GM18868 (cell line): ENCODE data around the gene NRIP1.

Experiments
- ATAC-seq: cut with Tn5 transposase; IDR thresholded peaks from one replicate; pipeline ENCODE4 v1.9.1; 2021; ENCODE audit warnings: mild to moderate bottlenecking, moderate library complexity; ENCODE audit not compliant: unreplicated experiment

The NRIP1 gene

GRCh38 chr21:14985306-14985705 is 79.5 kb downstream of the NRIP1 start:
- ATAC-seq, result no peak

DNA sequence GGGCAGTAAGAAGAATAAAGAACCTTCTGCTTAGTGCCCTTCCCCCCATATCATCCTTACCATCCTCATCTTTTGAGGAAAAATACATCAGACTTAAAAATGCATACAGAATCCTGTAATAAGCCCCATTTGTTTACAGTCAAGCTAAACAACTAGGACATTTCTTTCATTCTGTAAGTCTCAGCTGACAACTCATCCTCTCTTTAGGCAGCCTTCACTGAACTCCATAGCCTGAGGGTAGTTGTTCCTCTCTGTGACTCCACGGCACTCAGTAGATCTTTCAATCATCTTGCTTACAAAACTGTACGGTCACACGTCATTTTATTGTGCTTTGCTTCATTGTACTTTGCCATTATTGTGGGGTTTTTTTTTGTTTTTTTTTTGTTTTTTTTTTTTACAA is 82.5 kb downstream of the NRIP1 start:
- ATAC-seq, result no peak

DNA sequence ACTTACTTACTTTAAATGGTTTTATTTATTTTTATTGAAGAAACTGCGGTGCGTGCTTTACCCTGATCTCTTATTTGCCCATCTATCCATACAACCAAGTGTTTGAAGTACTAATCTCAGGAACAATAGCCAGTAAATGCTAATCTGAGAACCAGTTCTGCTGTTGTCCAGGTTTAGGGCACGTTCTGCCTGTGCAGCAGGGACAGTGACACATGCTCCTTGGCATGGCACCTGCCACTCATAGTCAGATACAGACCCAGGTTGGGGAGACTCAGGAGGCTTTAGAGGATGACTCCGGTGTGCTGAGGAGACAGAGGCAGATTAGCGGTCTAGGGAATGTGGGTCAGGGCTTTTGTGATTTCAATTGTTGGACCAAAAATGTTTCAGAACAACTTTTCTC is 83.6 kb downstream of the NRIP1 start:
- no peak for ATAC-seq

DNA sequence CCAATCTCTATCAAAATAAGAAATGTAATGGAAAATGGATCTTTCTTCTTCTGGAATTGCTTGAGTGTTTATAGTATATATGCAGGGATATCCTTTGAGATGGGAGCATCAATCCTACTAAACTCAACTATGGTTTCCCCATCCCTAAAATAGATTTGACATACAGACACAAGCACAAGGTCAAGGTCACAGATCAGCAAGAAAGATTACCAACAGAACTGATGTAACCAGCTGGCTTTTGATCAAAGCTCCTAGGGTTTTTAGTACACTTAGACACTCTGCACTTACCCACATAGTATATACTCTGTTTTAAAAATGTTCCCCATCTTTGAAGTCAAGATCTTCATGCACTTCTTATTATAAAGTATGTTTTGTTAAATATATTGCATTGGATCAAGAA is 85.5 kb downstream of the NRIP1 start:
- ATAC-seq, result no peak

DNA sequence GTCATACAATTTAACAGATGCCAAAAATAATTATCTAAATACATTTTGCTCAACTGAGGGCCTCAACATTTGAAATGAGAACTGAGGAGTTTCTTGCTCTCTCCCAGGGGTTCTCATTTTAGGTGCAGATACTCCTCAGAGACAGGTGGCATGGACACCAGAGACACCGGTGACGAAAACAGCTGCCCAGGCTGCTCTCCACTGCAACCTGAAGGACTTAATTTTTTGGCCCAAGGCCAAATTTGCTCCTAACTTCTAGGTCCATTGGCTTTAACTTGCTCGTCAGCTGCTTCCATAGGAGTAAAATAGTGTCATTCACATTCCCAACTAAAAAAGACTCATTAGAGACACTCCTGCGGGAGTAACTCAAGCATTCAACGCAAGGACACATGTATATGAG is 87.0 kb downstream of the NRIP1 start:
- ATAC-seq, result no peak

DNA sequence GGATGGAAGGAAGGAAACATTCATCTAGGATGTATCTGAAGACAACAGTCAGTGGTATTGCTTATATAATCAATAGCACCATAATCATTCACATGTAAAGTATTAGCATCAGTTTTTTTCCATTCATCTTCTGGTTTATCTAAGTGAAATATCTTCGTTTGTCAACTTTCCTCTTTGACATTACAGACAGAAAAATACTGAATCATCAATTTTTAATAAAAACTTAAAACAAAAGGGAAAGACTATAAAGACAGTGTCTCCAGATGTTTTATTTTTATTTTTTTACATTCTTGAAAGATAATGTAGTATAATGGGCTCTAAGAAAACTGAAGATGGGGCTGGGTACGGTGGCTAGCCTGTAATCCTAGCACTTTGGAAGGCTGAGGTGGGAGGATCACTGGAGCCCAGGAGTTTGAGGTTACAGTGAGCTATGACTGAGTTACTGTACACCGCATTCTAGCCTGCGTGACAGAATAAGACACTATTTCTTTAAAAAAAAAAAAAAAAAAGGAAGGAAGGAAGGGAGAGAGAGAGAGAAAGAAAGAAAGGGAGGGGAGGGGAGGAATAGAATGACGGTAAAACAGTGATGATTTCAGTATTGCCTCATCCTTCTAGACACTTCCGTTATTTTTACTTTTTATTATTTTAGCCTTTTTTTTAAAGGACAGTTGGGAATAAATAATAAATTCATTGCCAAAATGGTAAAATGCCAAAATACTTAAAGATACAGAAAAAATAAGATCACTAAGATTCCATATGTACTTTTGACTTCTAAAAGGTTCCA is 89.5 kb downstream of the NRIP1 start:
- no peak for ATAC-seq

DNA sequence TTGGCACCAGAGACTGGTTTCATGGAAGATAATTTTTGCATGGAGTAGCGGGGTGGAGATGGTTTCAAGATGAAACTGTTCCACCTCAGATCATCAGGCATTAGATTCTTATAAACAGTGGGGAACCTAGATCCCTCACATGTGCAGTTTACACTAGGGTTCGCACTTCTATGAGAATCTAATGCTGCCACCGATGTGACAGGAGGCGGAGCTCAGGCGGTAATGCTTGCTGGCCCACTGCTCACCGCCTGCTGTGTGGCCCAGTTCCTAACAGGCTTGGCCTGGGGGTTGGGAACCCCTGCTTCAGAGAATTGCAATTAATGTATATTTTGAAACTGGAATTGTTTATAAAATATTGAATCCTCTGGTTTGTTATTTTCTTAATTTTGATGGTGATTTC is 92.1 kb downstream of the NRIP1 start:
- no peak for ATAC-seq

- no peak for ATAC-seq
Measured at GRCh38 chr21:14968821-14969220, 96.0 kb downstream of the NRIP1 start.

GRCh38 chr21:14968029-14968428 is 96.8 kb downstream of the NRIP1 start:
- ATAC-seq, result no peak

GRCh38 chr21:14964621-14965020 is 100.2 kb downstream of the NRIP1 start:
- ATAC-seq, result no peak

- no peak for ATAC-seq
Measured at GRCh38 chr21:14962217-14962616, 102.6 kb downstream of the NRIP1 start.

GRCh38 chr21:14961502-14961901 is 103.3 kb downstream of the NRIP1 start:
- no peak for ATAC-seq

DNA sequence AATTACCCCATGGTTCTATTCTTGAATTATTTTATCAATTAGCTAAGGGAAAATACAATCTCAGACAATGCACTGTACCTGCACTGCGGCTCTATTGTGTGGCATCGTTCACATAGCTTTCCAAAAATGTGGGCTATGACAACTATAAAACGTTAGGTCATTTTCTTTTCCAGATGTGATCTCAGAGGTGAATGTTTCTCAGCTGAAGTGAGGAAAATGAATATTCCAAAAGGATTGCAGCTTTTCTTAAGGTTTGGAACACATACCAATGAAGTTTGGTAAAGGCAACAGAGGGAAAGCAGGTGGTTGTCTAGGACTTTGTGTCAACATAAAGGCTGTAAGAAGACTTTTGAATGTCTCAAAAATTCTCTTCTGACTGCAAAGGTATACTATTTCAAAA is 105.5 kb downstream of the NRIP1 start:
- ATAC-seq, result no peak

DNA sequence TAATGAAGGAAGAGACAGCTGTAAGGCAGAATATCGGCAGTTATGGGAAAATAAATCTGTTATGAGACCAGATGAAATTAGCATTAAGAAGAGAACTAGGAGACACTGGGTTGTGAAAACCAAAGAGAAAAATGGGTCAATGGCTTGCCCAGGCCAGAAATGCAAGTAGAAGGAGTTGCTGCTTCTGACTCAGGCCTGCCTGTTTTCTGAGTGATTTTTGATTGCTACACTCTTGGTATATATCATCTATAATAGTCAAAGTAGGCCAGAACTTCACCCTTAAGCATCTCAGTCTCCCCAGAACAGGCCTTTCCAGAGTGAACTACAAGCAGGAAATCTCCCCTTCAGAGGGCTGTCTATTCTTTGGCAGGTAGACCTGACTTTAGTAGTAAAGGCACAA is 107.0 kb downstream of the NRIP1 start:
- ATAC-seq, result no peak

- ATAC-seq, result no peak
Measured at GRCh38 chr21:14956807-14957206, 108.0 kb downstream of the NRIP1 start.

GRCh38 chr21:14955936-14956520 is 108.8 kb downstream of the NRIP1 start:
- ATAC-seq, result no peak

GRCh38 chr21:14952916-14953315 is 111.9 kb downstream of the NRIP1 start:
- no peak for ATAC-seq

- ATAC-seq, result no peak
Measured at GRCh38 chr21:14949603-14950002, 115.2 kb downstream of the NRIP1 start.

- ATAC-seq, result no peak
Measured at GRCh38 chr21:14947613-14948160, 117.1 kb downstream of the NRIP1 start.

- ATAC-seq, result no peak
Measured at GRCh38 chr21:14945176-14945575, 119.6 kb downstream of the NRIP1 start.

- no peak for ATAC-seq
Measured at GRCh38 chr21:14943616-14944015, 121.2 kb downstream of the NRIP1 start.

- no peak for ATAC-seq
Measured at GRCh38 chr21:14942801-14943490, 121.9 kb downstream of the NRIP1 start.
